OCI-LY7 (cell line): ENCODE results near the gene SNX13. TPM values are rescaled to one million over a fixed set of nuclear protein-coding genes. Genes with fewer than 3 reads are reported as not detected.

Experiments used
- BruUV-seq: library from RNA; stranded (reverse); fragments of 400-500 nt; replicated peaks from 2 replicates; lab custom pipeline; 2021; lab: Mats Ljungman, UMichigan
- CTCF ChIA-PET: fragments of 300-600 bp; sonication (Branson Sonifier 250); formaldehyde crosslinking; loops from one replicate; lab custom pipeline; 2022; ENCODE audit warnings: antibody characterized with exemption; ENCODE audit not compliant: unreplicated experiment; lab: Charles Lee
- POLR2A ChIA-PET: fragments of 300-600 bp; sonication (Branson Sonifier 250); formaldehyde crosslinking; loops from one replicate; lab custom pipeline; 2022; ENCODE audit warnings: antibody characterized with exemption; lab: Charles Lee
- DNase-seq: peaks from one replicate; pipeline ENCODE4 v3.0.0-alpha.2; 2015; ENCODE audit warnings: low spot score
- H2AFZ ChIP-seq: fragments of 200-600 bp; sonication (generic), shearing (Covaris generic); 2 replicates; pipeline ENCODE4 v1.6.1; 2014; ENCODE audit warnings: mild to moderate bottlenecking, antibody characterized with exemption, low read length, moderate library complexity
- H3K27ac ChIP-seq: fragments of 200-600 bp; sonication (generic); 2 replicates; pipeline ENCODE4 v1.5.1; 2014; ENCODE audit warnings: mixed run types, low read depth, mild to moderate bottlenecking, moderate library complexity, low read length, inconsistent platforms; ENCODE audit not compliant: poor library complexity, severe bottlenecking
- H3K36me3 ChIP-seq: fragments of 200-600 bp; sonication (generic); 2 replicates; pipeline ENCODE4 v1.6.1; 2014; ENCODE audit warnings: mild to moderate bottlenecking, antibody characterized with exemption, low read length, moderate library complexity, mixed read lengths; ENCODE audit not compliant: insufficient read depth
- H3K4me1 ChIP-seq: fragments of 200-600 bp; sonication (generic); 2 replicates; pipeline ENCODE4 v1.5.1; 2014; ENCODE audit warnings: mild to moderate bottlenecking, low read length; ENCODE audit not compliant: insufficient read depth, poor library complexity, severe bottlenecking
- H3K4me2 ChIP-seq: fragments of 200-600 bp; sonication (generic); 2 replicates; pipeline ENCODE4 v1.6.1; 2014; ENCODE audit warnings: mild to moderate bottlenecking, low read length
- H3K4me3 ChIP-seq: fragments of 200-600 bp; sonication (generic); 2 replicates; pipeline ENCODE4 v1.5.1; 2014; ENCODE audit warnings: mild to moderate bottlenecking, low read depth, low read length; ENCODE audit not compliant: poor library complexity, severe bottlenecking
- H3K79me2 ChIP-seq: fragments of 200-600 bp; sonication (generic); 2 replicates; pipeline ENCODE4 v1.6.1; 2016; ENCODE audit warnings: low read depth, mild to moderate bottlenecking, low read length, moderate library complexity, mixed read lengths; ENCODE audit not compliant: insufficient read depth
- H3K9me2 ChIP-seq: fragments of 200-600 bp; sonication (generic); 2 replicates; pipeline ENCODE4 v1.6.1; 2016; ENCODE audit warnings: mild to moderate bottlenecking, low read length, mixed read lengths; ENCODE audit not compliant: insufficient read depth
- H3K9me3 ChIP-seq: fragments of 200-600 bp; sonication (generic); 2 replicates; pipeline ENCODE4 v1.6.1; 2014; ENCODE audit warnings: mild to moderate bottlenecking, mixed run types, low read length, mixed read lengths
- H4K20me1 ChIP-seq: fragments of 200-600 bp; sonication (generic); 2 replicates; pipeline ENCODE4 v1.6.1; 2014; ENCODE audit warnings: mild to moderate bottlenecking, antibody characterized with exemption, low read length, moderate library complexity, mixed read lengths; ENCODE audit not compliant: insufficient read depth
- CTCF ChIP-seq: fragments of 200-600 bp; sonication (generic); conservative IDR thresholded peaks from 2 replicates; pipeline ENCODE4 v1.5.1; 2014; ENCODE audit warnings: mild to moderate bottlenecking, antibody characterized with exemption, low read length, moderate library complexity, mixed read lengths
- EZH2phosphoT487 ChIP-seq: fragments of 200-600 bp; sonication (generic); IDR thresholded peaks from 2 replicates; pipeline ENCODE4 v1.6.1; 2018; ENCODE audit warnings: low read depth, borderline replicate concordance, mild to moderate bottlenecking, mixed run types, antibody characterized with exemption, low read length, moderate library complexity, mixed read lengths
- intact Hi-C: fragments of 100-400 bp; cut with micrococcal nuclease; formaldehyde crosslinking; loops from one replicate; pipeline ENCODE4 v1.10.0; 2022; ENCODE audit not compliant: unreplicated experiment
- total RNA-seq, 2 experiments: library from RNA; depleted of rRNA in 1 of 2; stranded (reverse); fragments of >200 nt in 1 of 2; shearing (Covaris generic) in 1 of 2; gene quantifications; 2 replicates each; pipeline ENCODE4 v1.2.3, GENCODE V29; 2014 to 2022

Gene SNX13
- total RNA-seq, 2 experiments from 2014 or later, result 20.0 to 32.6 TPM

GRCh38 chr7:17770710-17771375 lies 169.5 kb downstream of the SNX13 start:
- no peak overlapping the region for H2AFZ ChIP-seq
- no peak overlapping the region for H3K4me3 ChIP-seq
- DNase-seq, result no peak
- no peaks in the 10 kb centered on the region for H3K9me2 ChIP-seq
- H4K20me1 ChIP-seq, result no peaks in the 10 kb centered on the region; the same call in 1 of the 2 replicates
- no peaks in the 10 kb centered on the region for H3K4me1 ChIP-seq
- H3K36me3 ChIP-seq, result no peaks in the 10 kb centered on the region
- no peak for TF ChIP-seq CTCF
- TF ChIP-seq EZH2phosphoT487, result no peak
- CTCF ChIA-PET, result interaction anchor here (0.8 kb wide), 1 partner anchor 222 kb away, joined by 3 read pairs; no protein-coding TSS in a partner anchor
- H3K4me2 ChIP-seq, result no peak overlapping the region
- no peaks in the 10 kb centered on the region for H3K9me3 ChIP-seq
- POLR2A ChIA-PET, result interaction anchor here (0.6 to 1.2 kb wide), 4 partner anchors 22 to 766 kb away, joined by 3 to 6 read pairs (median 3); no protein-coding TSS in a partner anchor
- no TSS peak for BruUV-seq
- intact Hi-C loops, result loop anchor here (1.0 to 5.0 kb wide), 3 partner anchors 221 to 574 kb away; no protein-coding TSS in a partner anchor
- H3K79me2 ChIP-seq, result no peaks in the 10 kb centered on the region
- H3K27ac ChIP-seq, result no peak overlapping the region

GRCh38 chr7:17769918-17770317 lies 170.4 kb downstream of the SNX13 start:
- H3K79me2 ChIP-seq, result no peaks in the 10 kb centered on the region
- no peak overlapping the region for H3K4me3 ChIP-seq
- no peaks in the 10 kb centered on the region for H3K9me3 ChIP-seq
- H3K27ac ChIP-seq, result no peak overlapping the region
- ChIA-PET CTCF (interaction anchor here (0.8 kb wide), 1 partner anchor 223 kb away, joined by 3 read pairs; no protein-coding TSS in a partner anchor), POLR2A (interaction anchor here (0.6 to 1.2 kb wide), 5 partner anchors 23 to 765 kb away, joined by 3 to 6 read pairs (median 3); no protein-coding TSS in a partner anchor)
- no peak overlapping the region for H2AFZ ChIP-seq
- intact Hi-C loops, result loop anchor here (1.0 to 5.0 kb wide), 3 partner anchors 222 to 575 kb away; no protein-coding TSS in a partner anchor
- no peak overlapping the region for H3K4me2 ChIP-seq
- TF ChIP-seq EZH2phosphoT487, result no peak
- TF ChIP-seq CTCF, result peak; percentile 91
- no peaks in the 10 kb centered on the region for H3K4me1 ChIP-seq
- DNase-seq, result peak; percentile 66
- H3K36me3 ChIP-seq, result no peaks in the 10 kb centered on the region
- H4K20me1 ChIP-seq, result no peaks in the 10 kb centered on the region; the same call in 1 of the 2 replicates
- BruUV-seq, result no TSS peak
- H3K9me2 ChIP-seq, result no peaks in the 10 kb centered on the region

- H2AFZ ChIP-seq, result no peak overlapping the region
- no TSS peak for BruUV-seq
- intact Hi-C loops, result no loop called here
- no peaks in the 10 kb centered on the region for H3K36me3 ChIP-seq
- CTCF ChIA-PET, result no interaction called here
- no peaks in the 10 kb centered on the region for H3K4me1 ChIP-seq
- no peaks in the 10 kb centered on the region for H4K20me1 ChIP-seq
- TF ChIP-seq CTCF (no peak), EZH2phosphoT487 (no peak)
- H3K27ac ChIP-seq, result no peak overlapping the region
- POLR2A ChIA-PET, result no interaction called here
- no peaks in the 10 kb centered on the region for H3K9me2 ChIP-seq
- no peak for DNase-seq
- no peaks in the 10 kb centered on the region for H3K79me2 ChIP-seq
- H3K4me2 ChIP-seq, result no peak overlapping the region
- H3K9me3 ChIP-seq, result no peaks in the 10 kb centered on the region
- H3K4me3 ChIP-seq, result no peak overlapping the region
Observed at GRCh38 chr7:17758008-17758407, 182.3 kb downstream of the SNX13 start.
